IMR-90 (cell line): ENCODE measurements around the gene RFX4. TPM values are rescaled to one million over a fixed set of nuclear protein-coding genes. Genes with fewer than 3 reads are reported as not detected.

Experiments
- ATAC-seq: fragments of 200-7000 bp; cut with Tn5 transposase; 2 replicates; pipeline ENCODE4 v1.9.1; 2020; ENCODE audit warnings: low read depth, mild to moderate bottlenecking, moderate library complexity
- BruUV-seq: library from RNA; stranded (reverse); fragments of 400-500 nt; replicated peaks from 2 replicates; lab custom pipeline; 2021; lab: Mats Ljungman, UMichigan
- CTCF ChIA-PET: fragments of 300-600 bp; formaldehyde crosslinking; extraction: SDS; loops from one replicate; lab custom pipeline; 2021; ENCODE audit warnings: antibody characterized with exemption; lab: Yijun Ruan, JAX
- POLR2A ChIA-PET: fragments of 300-600 bp; sonication (Branson Sonifier 250); formaldehyde crosslinking; loops from one replicate; lab custom pipeline; 2022; ENCODE audit warnings: antibody characterized with exemption; ENCODE audit not compliant: unreplicated experiment; lab: Charles Lee
- DNase-seq: peaks from one replicate; pipeline ENCODE4 v3.0.0; 2013
- H2AFZ ChIP-seq: replicated peaks from 2 replicates; pipeline ENCODE3; 2013; ENCODE audit warnings: low read length, mild to moderate bottlenecking; ENCODE audit not compliant: poor library complexity
- H2AK5ac ChIP-seq: 2 replicates; pipeline ENCODE4 v1.6.1; 2013; ENCODE audit warnings: low read depth, low read length, inconsistent platforms
- H2AK9ac ChIP-seq: replicated peaks from 2 replicates; pipeline ENCODE3; 2013; ENCODE audit warnings: mild to moderate bottlenecking, low read depth, low read length, moderate library complexity; ENCODE audit not compliant: poor library complexity
- H2BK120ac ChIP-seq: 2 replicates; pipeline ENCODE4 v1.6.1; 2013; ENCODE audit warnings: low read depth, low read length, inconsistent platforms
- H2BK15ac ChIP-seq: 3 replicates; pipeline ENCODE4 v1.6.1; 2013; ENCODE audit warnings: low read depth, low read length, inconsistent platforms
- H2BK20ac ChIP-seq: 2 replicates; pipeline ENCODE4 v1.6.1; 2013; ENCODE audit warnings: low read depth, mild to moderate bottlenecking, inconsistent platforms, low read length, moderate library complexity
- H2BK5ac ChIP-seq: 2 replicates; pipeline ENCODE4 v1.6.1; 2013; ENCODE audit warnings: mild to moderate bottlenecking, low read depth, low read length, inconsistent platforms; ENCODE audit not compliant: poor library complexity, severe bottlenecking
- H3K14ac ChIP-seq: replicated peaks from 2 replicates; pipeline ENCODE4 v1.6.1; 2013; ENCODE audit warnings: low read depth, low read length, inconsistent platforms
- H3K18ac ChIP-seq: 2 replicates; pipeline ENCODE4 v1.6.1; 2013; ENCODE audit warnings: low read depth, low read length, control low read depth
- H3K23ac ChIP-seq: 2 replicates; pipeline ENCODE4 v1.6.1; 2013; ENCODE audit warnings: low read depth, low read length, inconsistent platforms
- H3K27ac ChIP-seq: 2 replicates; pipeline ENCODE4 v1.5.1; 2013; ENCODE audit warnings: mild to moderate bottlenecking, control low read depth, low read length; ENCODE audit not compliant: insufficient read depth
- H3K27me3 ChIP-seq: 2 replicates; pipeline ENCODE4 v1.6.1; 2013; ENCODE audit warnings: low read length; ENCODE audit not compliant: control insufficient read depth, insufficient read depth
- H3K36me3 ChIP-seq: 2 replicates; pipeline ENCODE4 v1.6.1; 2013; ENCODE audit warnings: low read length, mixed read lengths; ENCODE audit not compliant: control insufficient read depth, insufficient read depth
- H3K4ac ChIP-seq: 2 replicates; pipeline ENCODE4 v1.6.1; 2013; ENCODE audit warnings: low read depth, low read length, inconsistent platforms
- H3K4me1 ChIP-seq: 2 replicates; pipeline ENCODE4 v1.6.1; 2013; ENCODE audit warnings: low read length, mixed read lengths; ENCODE audit not compliant: control insufficient read depth, insufficient read depth
- H3K4me2 ChIP-seq: 2 replicates; pipeline ENCODE4 v1.6.1; 2013; ENCODE audit warnings: low read depth, mild to moderate bottlenecking, control low read depth, low read length, moderate library complexity
- H3K4me3 ChIP-seq: 2 replicates; pipeline ENCODE4 v1.5.1; 2013; ENCODE audit warnings: low read depth, mild to moderate bottlenecking, control low read depth, low read length, moderate library complexity; ENCODE audit not compliant: insufficient read depth
- H3K56ac ChIP-seq: 2 replicates; pipeline ENCODE4 v1.6.1; 2013; ENCODE audit warnings: low read length, inconsistent platforms; ENCODE audit not compliant: insufficient read depth; ENCODE audit errors: extremely low read depth
- H3K79me1 ChIP-seq, 2 experiments: 2 replicates each; pipeline ENCODE4 v1.6.1; 2013; ENCODE audit warnings: low read length in 2 of 2, inconsistent platforms in 1 of 2, low read depth in 1 of 2
- H3K9ac ChIP-seq: 2 replicates; pipeline ENCODE4 v1.6.1; 2013; ENCODE audit warnings: low read depth, low read length, control low read depth
- H3K9me1 ChIP-seq: 2 replicates; pipeline ENCODE4 v1.6.1; 2013; ENCODE audit warnings: low read length, inconsistent platforms; ENCODE audit not compliant: insufficient read depth
- H3K9me3 ChIP-seq: 2 replicates; pipeline ENCODE4 v1.6.1; 2013; ENCODE audit warnings: low read length; ENCODE audit not compliant: control insufficient read depth, insufficient read depth
- H4K20me1 ChIP-seq: 2 replicates; pipeline ENCODE4 v1.6.1; 2013; ENCODE audit warnings: low read length, inconsistent platforms; ENCODE audit not compliant: insufficient read depth
- H4K5ac ChIP-seq: 2 replicates; pipeline ENCODE4 v1.6.1; 2013; ENCODE audit warnings: mild to moderate bottlenecking, low read depth, low read length, control low read depth
- H4K8ac ChIP-seq, 2 experiments: 2 replicates each; pipeline ENCODE4 v1.6.1; 2013; ENCODE audit warnings: low read depth in 2 of 2, low read length in 2 of 2, control low read depth in 1 of 2, inconsistent platforms in 1 of 2
- H4K91ac ChIP-seq: 2 replicates; pipeline ENCODE4 v1.6.1; 2013; ENCODE audit warnings: low read depth, low read length, inconsistent platforms; ENCODE audit not compliant: insufficient read depth
- BHLHE40 ChIP-seq: fragments of 150-350 bp; IDR thresholded peaks from 2 replicates; pipeline ENCODE4 v1.6.1; 2016; ENCODE audit warnings: mild to moderate bottlenecking, low read depth, low read length
- CEBPB ChIP-seq: IDR thresholded peaks from 2 replicates; pipeline ENCODE4 v1.6.1; 2012; ENCODE audit warnings: low read depth, low read length, improper control_type of control experiment
- CHD1 ChIP-seq: IDR thresholded peaks from 2 replicates; pipeline ENCODE4 v1.6.1; 2012; ENCODE audit warnings: low read depth, low read length, improper control_type of control experiment
- CTCF ChIP-seq: conservative IDR thresholded peaks from 2 replicates; pipeline ENCODE4 v1.5.1; 2012; ENCODE audit warnings: mild to moderate bottlenecking, low read depth, low read length, improper control_type of control experiment
- ELK1 ChIP-seq: fragments of 150-350 bp; IDR thresholded peaks from 2 replicates; pipeline ENCODE4 v1.6.1; 2016; ENCODE audit warnings: low read depth, mild to moderate bottlenecking, low read length, moderate library complexity, borderline replicate concordance
- MAFK ChIP-seq: IDR thresholded peaks from 2 replicates; pipeline ENCODE4 v1.6.1; 2012; ENCODE audit warnings: low read depth, low read length, improper control_type of control experiment
- MAZ ChIP-seq: IDR thresholded peaks from 2 replicates; pipeline ENCODE4 v1.6.1; 2012; ENCODE audit warnings: low read depth, mild to moderate bottlenecking, low read length, improper control_type of control experiment, moderate library complexity, borderline replicate concordance
- MXI1 ChIP-seq: IDR thresholded peaks from 2 replicates; pipeline ENCODE4 v1.6.1; 2012; ENCODE audit warnings: low read depth, mild to moderate bottlenecking, low read length, moderate library complexity, borderline replicate concordance
- NFE2L2 ChIP-seq: fragments of 150-350 bp; IDR thresholded peaks from 2 replicates; pipeline ENCODE4 v1.6.1; 2016; ENCODE audit warnings: low read depth, mild to moderate bottlenecking, low read length
- POLR2A ChIP-seq: IDR thresholded peaks from 2 replicates; pipeline ENCODE4 v1.6.1; 2012; ENCODE audit warnings: mild to moderate bottlenecking, low read depth, low read length
- RCOR1 ChIP-seq: IDR thresholded peaks from 2 replicates; pipeline ENCODE4 v1.6.1; 2012; ENCODE audit warnings: mild to moderate bottlenecking, low read length, improper control_type of control experiment; ENCODE audit not compliant: insufficient replicate concordance
- RFX5 ChIP-seq: IDR thresholded peaks from 2 replicates; pipeline ENCODE4 v1.8.0; 2012; ENCODE audit warnings: low read depth, mild to moderate bottlenecking, low read length, moderate library complexity
- SMC3 ChIP-seq: fragments of 150-350 bp; IDR thresholded peaks from 2 replicates; pipeline ENCODE4 v1.6.1; 2016; ENCODE audit warnings: low read depth, mild to moderate bottlenecking, antibody characterized with exemption, low read length, moderate library complexity
- USF2 ChIP-seq: fragments of 150-350 bp; IDR thresholded peaks from 2 replicates; pipeline ENCODE4 v1.6.1; 2017; ENCODE audit warnings: mild to moderate bottlenecking, antibody characterized with exemption, low read length, low read depth
- WGBS, 2 experiments: methylation state at CpG; one replicate each; pipeline versions ENCODE4 v1.1.5 to v1.1.7; 2013; ENCODE audit warnings: missing lambda C conversion rate in 2 of 2; ENCODE audit not compliant: insufficient read length in 1 of 2; ENCODE audit errors: extremely low coverage in 2 of 2; 5-methylcytosine and 5-hydroxymethylcytosine counted together
- dilution Hi-C: fragments of 300-500 bp; cut with HindIII; formaldehyde crosslinking; loops from one replicate; pipeline ENCODE4 v1.14.3; 2018; ENCODE audit warnings: low sequenced_read_pairs; ENCODE audit not compliant: unreplicated experiment
- in situ Hi-C: fragments of 300-500 bp; cut with MboI; formaldehyde crosslinking; loops from 3 replicates; pipeline ENCODE4 v1.14.3; 2019; ENCODE audit warnings: low sequenced_read_pairs, inconsistent platforms, mixed read lengths
- intact Hi-C: fragments of 100-400 bp; cut with micrococcal nuclease; formaldehyde crosslinking; loops from 2 replicates; pipeline ENCODE4 v1.10.0; 2022
- polyA plus RNA-seq, 3 experiments: library from polyadenylated mRNA; depleted of rRNA; stranded (reverse); fragments of >200 nt; gene quantifications; 2 replicates each; pipeline ENCODE4 v1.2.3, GENCODE V29; 2012; ENCODE audit warnings: low replicate concordance in 1 of 3
- total RNA-seq: library from RNA; depleted of rRNA; stranded (reverse); fragments of >200 nt; gene quantifications from 2 replicates; pipeline ENCODE4 v1.2.3, GENCODE V29; 2012

The RFX4 gene
- total and polyA plus RNA-seq, 2 of the 4 experiments (the other 2 are of a cell fraction) = not detected

- peaks cover 15% of the 10 kb centered on the region for H3K27me3 ChIP-seq
- H3K56ac ChIP-seq = no peak overlapping the region
- H4K20me1 ChIP-seq = no peaks in the 10 kb centered on the region
- H3K4me2 ChIP-seq = no peak overlapping the region
- H2BK15ac ChIP-seq = no peak overlapping the region
- no peak overlapping the region for H2BK120ac ChIP-seq
- no peak overlapping the region for H2AK5ac ChIP-seq
- H3K9me3 ChIP-seq = no peaks in the 10 kb centered on the region
- H3K27ac ChIP-seq = no peak overlapping the region
- no peak overlapping the region for H2AFZ ChIP-seq
- no peak for TF ChIP-seq BHLHE40
- no peak for TF ChIP-seq CEBPB
- TF ChIP-seq MAFK = no peak
- TF ChIP-seq NFE2L2 = no peak
- no peak for TF ChIP-seq CTCF
- no peak for TF ChIP-seq RCOR1
- TF ChIP-seq SMC3 = no peak
- no peak for TF ChIP-seq POLR2A
- TF ChIP-seq CHD1 = no peak
- no peak for TF ChIP-seq RFX5
- no peak for TF ChIP-seq MAZ
- TF ChIP-seq MXI1 = no peak
- no peak for TF ChIP-seq USF2
- no peak for TF ChIP-seq ELK1
- dilution Hi-C loops = no loop called here
- H3K18ac ChIP-seq = no peak overlapping the region
- WGBS, 2 experiments = no CpG with 5 or more reads among the region's 2 CpGs
- no peak overlapping the region for H3K4ac ChIP-seq
- H3K4me1 ChIP-seq = no peaks in the 10 kb centered on the region
- in situ Hi-C loops = no loop called here
- no peaks in the 10 kb centered on the region for H3K79me1 ChIP-seq
- DNase-seq (no peak), ATAC-seq (no peak)
- H3K36me3 ChIP-seq = no peaks in the 10 kb centered on the region
- no peak overlapping the region for H3K23ac ChIP-seq
- CTCF ChIA-PET = interaction anchor here (0.8 kb wide), 1 partner anchor 36 kb away, joined by 3 read pairs; no protein-coding TSS in a partner anchor
- intact Hi-C loops = no loop called here
- H2BK5ac ChIP-seq = no peak overlapping the region
- no peak overlapping the region for H2BK20ac ChIP-seq
- no peak overlapping the region for H4K5ac ChIP-seq
- H3K4me3 ChIP-seq = no peak overlapping the region
- no TSS peak for BruUV-seq
- no peak overlapping the region for H2AK9ac ChIP-seq
- H3K9me1 ChIP-seq = no peaks in the 10 kb centered on the region
- no peak overlapping the region for H3K9ac ChIP-seq
- H4K91ac ChIP-seq = no peak overlapping the region
- POLR2A ChIA-PET = no interaction called here
- no peak overlapping the region for H3K14ac ChIP-seq
- no peak overlapping the region for H4K8ac ChIP-seq
These were observed 158.4 kb downstream of the RFX4 start for GRCh38 chr12:106741247-106741646.
